ENCODE data around the gene TBX15.

The TBX15 gene

DNA sequence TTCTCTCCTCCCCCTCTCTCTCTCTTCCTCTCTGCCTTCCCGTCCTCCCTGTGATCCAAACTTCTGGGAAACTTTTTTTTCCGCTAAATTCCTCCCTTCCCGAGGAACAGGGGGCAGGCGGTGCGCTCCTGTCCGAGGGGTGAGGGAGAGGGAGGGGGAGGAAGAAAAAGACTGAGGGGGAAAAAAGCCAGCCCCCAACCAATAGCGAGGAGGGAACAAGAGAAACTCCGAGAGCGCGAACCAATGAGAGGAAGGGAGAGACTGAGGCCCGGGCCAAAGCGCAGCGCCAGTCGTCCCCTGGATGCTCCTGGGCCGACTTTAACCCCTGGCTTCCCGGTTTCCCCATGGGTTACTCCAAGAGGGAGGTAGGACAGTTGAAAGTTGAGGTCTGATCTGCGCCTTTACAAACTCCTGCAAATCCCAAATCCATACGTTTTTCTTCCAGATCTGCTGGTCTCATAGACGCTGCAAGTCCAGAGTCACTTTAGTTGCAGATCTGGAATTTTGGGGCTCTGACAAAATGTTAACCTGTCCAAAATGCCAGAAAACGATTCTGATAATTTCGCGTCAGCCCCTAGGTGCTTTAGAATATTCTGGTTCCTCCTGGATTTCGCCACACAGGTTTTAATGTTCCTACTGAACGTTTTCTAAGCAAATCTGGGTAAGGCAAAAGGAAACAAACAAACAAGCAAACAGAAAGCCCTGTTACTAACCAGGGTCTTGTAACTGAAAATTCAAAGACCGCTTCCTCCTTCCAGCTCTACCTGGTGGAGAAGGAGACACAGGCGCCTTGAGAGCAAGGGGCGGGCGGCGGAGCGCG, at the start of gene TBX15:
TSS of gene TBX15 (minus strand) at position 158 of the 820 bp plus-strand sequence. CDS start 548 bp downstream, outside the sequence.
- TF ChIP-seq, protein P1, sequence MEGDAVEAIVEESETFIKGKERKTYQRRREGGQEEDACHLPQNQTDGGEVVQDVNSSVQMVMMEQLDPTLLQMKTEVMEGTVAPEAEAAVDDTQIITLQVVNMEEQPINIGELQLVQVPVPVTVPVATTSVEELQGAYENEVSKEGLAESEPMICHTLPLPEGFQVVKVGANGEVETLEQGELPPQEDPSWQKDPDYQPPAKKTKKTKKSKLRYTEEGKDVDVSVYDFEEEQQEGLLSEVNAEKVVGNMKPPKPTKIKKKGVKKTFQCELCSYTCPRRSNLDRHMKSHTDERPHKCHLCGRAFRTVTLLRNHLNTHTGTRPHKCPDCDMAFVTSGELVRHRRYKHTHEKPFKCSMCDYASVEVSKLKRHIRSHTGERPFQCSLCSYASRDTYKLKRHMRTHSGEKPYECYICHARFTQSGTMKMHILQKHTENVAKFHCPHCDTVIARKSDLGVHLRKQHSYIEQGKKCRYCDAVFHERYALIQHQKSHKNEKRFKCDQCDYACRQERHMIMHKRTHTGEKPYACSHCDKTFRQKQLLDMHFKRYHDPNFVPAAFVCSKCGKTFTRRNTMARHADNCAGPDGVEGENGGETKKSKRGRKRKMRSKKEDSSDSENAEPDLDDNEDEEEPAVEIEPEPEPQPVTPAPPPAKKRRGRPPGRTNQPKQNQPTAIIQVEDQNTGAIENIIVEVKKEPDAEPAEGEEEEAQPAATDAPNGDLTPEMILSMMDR (IDR thresholded peaks at IDR 0.05; ENCODE audit: low read depth, low read length, missing control alignments): no peak
- DNase-seq (ENCODE audit: extremely low read depth, low read depth): no peak
- peak within 1 kb of the TSS; percentile 48 for H3K4me3 ChIP-seq (replicated peaks; ENCODE audit: low read depth, low read length)

DNA sequence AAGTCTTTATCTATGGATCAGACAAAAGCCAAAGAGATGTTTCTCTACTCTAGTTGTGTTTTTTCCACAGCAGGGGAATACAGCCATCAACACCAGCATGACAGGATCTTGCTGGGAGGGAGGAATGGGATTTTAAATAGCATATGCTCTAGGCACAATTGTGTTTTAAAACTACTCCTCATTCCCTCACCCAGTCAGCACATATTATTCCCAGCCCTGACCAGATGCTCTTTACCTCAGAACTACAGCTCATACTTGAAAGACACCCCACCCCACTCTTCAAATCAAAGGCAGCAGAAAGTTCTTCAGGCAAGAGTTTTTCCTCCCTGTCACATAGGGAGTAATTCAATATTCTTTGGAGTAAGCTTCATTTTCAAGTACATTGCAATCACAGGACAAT, 46.2 kb upstream of the TBX15 start:
- TF ChIP-seq, protein P1 (IDR thresholded peaks at IDR 0.05; ENCODE audit: low read depth, low read length, missing control alignments): no peak
- DNase-seq (ENCODE audit: extremely low read depth, low read depth): no peak
- H3K4me3 ChIP-seq (replicated peaks; ENCODE audit: low read depth, low read length): no peak overlapping the region

DNA sequence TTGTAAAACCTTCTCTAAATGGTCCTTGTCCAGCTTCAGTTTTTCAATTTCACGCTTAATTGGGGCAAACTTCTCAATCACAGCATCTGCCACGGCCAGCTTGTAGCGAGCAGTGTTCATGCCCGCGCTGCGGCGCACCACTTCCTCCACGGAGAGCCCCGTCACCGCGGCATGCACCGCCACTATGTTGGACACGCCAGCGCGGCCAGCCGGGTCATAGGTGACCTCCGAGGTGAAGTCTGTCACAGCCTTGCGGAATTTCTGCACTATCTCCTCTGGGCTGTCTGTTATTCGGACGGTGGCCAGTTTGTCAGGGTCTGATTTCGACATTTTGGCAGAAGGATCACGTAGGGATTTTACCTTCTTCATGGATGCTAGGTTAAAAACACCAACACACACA, 44.8 kb upstream of the TBX15 start:
- TF ChIP-seq, protein P1 (IDR thresholded peaks at IDR 0.05; ENCODE audit: low read depth, low read length, missing control alignments): no peak
- no peak overlapping the region for H3K4me3 ChIP-seq (replicated peaks; ENCODE audit: low read depth, low read length)
- DNase-seq (ENCODE audit: extremely low read depth, low read depth): no peak

DNA sequence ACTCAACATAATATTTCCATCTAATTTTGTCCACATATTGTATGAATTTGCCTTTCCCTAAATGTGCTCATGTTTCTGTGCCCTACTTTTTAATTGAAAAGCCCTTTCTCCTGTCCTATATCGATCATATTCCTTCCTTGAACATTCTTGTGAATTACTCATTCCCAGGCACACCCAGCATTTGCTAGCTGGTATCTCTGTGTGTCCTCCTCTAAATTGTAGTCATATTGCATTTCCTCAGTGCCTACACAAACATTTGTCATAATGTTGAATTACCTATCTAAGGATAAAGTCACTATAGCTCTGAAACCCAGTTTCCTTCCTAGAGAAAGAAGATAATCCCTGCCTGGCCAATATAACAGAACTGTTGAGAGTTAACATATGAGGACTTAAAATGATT, 39.6 kb upstream of the TBX15 start:
- DNase-seq (ENCODE audit: extremely low read depth, low read depth): no peak
- TF ChIP-seq, protein P1 (IDR thresholded peaks at IDR 0.05; ENCODE audit: low read depth, low read length, missing control alignments): no peak

DNA sequence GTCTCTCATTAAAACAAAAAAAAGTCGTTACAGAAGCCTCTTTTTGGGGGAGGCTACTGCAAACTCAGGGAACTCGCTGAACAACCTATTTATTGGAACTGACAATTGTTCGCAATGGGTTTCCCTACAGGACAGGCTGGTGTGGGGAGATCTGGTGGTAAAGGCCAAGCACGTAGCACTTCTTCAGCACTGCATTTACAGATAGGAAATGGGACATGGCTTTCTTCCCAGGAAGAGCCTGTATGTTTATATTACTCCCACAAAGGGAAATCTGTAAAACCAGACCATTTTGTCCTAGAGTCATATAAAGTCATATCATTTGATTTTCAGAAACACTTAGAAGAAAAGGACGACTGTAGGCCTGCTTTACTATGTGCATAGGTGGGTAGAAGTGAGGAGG, 38.8 kb upstream of the TBX15 start:
- no peak overlapping the region for H3K4me3 ChIP-seq (replicated peaks; ENCODE audit: low read depth, low read length)
- TF ChIP-seq, protein P1 (IDR thresholded peaks at IDR 0.05; ENCODE audit: low read depth, low read length, missing control alignments): no peak
- DNase-seq (ENCODE audit: extremely low read depth, low read depth): no peak

More for the DNA sequence above, 39.6 kb upstream of the TBX15 start:
- H3K4me3 ChIP-seq (replicated peaks; ENCODE audit: low read depth, low read length): no peak overlapping the region

DNA sequence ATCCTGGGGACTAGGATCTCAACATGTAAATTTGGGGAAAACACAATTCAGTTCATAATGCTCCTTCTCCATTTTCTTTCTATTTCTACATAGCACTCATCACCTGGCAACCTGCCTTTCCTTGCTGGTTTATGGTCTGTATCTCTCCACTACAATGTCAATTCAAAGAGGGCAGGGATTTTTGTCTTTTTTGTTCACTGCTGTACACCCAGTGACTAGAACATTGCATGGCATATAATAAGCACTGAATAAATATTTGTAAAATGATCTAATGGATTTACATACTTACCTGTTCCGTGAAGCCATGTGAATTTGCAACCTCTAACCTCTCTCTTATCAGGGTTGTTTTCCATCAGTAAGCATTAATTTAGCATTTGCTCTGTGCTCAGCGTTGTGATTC, 27.4 kb upstream of the TBX15 start:
- no peak for DNase-seq (ENCODE audit: extremely low read depth, low read depth)
- TF ChIP-seq, protein P1 (IDR thresholded peaks at IDR 0.05; ENCODE audit: low read depth, low read length, missing control alignments): no peak
- no peak overlapping the region for H3K4me3 ChIP-seq (replicated peaks; ENCODE audit: low read depth, low read length)

All from HFF-Myc (cell line).